ENCODE results near the gene CAB39L. TPM values are rescaled to one million over a fixed set of nuclear protein-coding genes. Genes with fewer than 3 reads are reported as not detected.

Gene CAB39L
- total RNA-seq, 2 donors from 2014 or later: 24.3 to 27.1 TPM

- TF ChIP-seq CTCF (IDR thresholded peaks at IDR 0.05): no peak
- no peak for DNase-seq (ENCODE audit: low spot score)
Measured at GRCh38 chr13:49315756-49316482, 127.9 kb downstream of the CAB39L start.

GRCh38 chr13:49315036-49315565, 128.8 kb downstream of the CAB39L start:
- peaks cover 0 to 20% of the 10 kb centered on the region in 2 donors for H3K4me1 ChIP-seq
- H3K4me3 ChIP-seq: no peak overlapping the region
- H3K36me3 ChIP-seq: peaks cover 4% of the 10 kb centered on the region
- peak overlapping the region in 1 of 2 donors; percentile 64 for H3K27ac ChIP-seq
- no peak for DNase-seq (ENCODE audit: low spot score)
- TF ChIP-seq CTCF (IDR thresholded peaks at IDR 0.05): no peak
- no peaks in the 10 kb centered on the region for H3K9me3 ChIP-seq
- no peaks in the 10 kb centered on the region for H3K27me3 ChIP-seq

More at GRCh38 chr13:49315756-49316482, 127.9 kb downstream of the CAB39L start:
- peaks cover 4% of the 10 kb centered on the region for H3K36me3 ChIP-seq
- H3K4me1 ChIP-seq: peaks cover 0 to 24% of the 10 kb centered on the region in 2 donors
- H3K9me3 ChIP-seq: no peaks in the 10 kb centered on the region
- H3K27me3 ChIP-seq: no peaks in the 10 kb centered on the region
- H3K4me3 ChIP-seq: no peak overlapping the region
- no peak overlapping the region for H3K27ac ChIP-seq

GRCh38 chr13:49314344-49314882, 129.5 kb downstream of the CAB39L start:
- Histone ChIP-seq H3K4me3 (no peak overlapping the region), H3K4me1 (peaks cover 0 to 14% of the 10 kb centered on the region in 2 donors), H3K9me3 (no peaks in the 10 kb centered on the region), H3K27me3 (no peaks in the 10 kb centered on the region), H3K36me3 (peaks cover 4% of the 10 kb centered on the region), H3K27ac (peak overlapping the region; percentile 64 to 75)
- TF ChIP-seq CTCF (IDR thresholded peaks at IDR 0.05): no peak
- DNase-seq (ENCODE audit: low spot score): no peak

GRCh38 chr13:49311816-49312215, 132.0 kb downstream of the CAB39L start:
- Histone ChIP-seq H3K36me3 (peaks cover 4% of the 10 kb centered on the region), H3K27me3 (no peaks in the 10 kb centered on the region), H3K9me3 (no peaks in the 10 kb centered on the region), H3K27ac (no peak overlapping the region), H3K4me3 (no peak overlapping the region), H3K4me1 (peaks cover 0 to 40% of the 10 kb centered on the region in 2 donors)
- DNase-seq (ENCODE audit: low spot score): no peak
- no peak for TF ChIP-seq CTCF (IDR thresholded peaks at IDR 0.05)

GRCh38 chr13:49310251-49310650, 133.6 kb downstream of the CAB39L start:
- Histone ChIP-seq H3K27ac (peak overlapping the region; percentile 77 to 79), H3K9me3 (no peaks in the 10 kb centered on the region), H3K36me3 (no peaks in the 10 kb centered on the region), H3K4me3 (no peak overlapping the region), H3K27me3 (no peaks in the 10 kb centered on the region), H3K4me1 (peaks cover 0 to 43% of the 10 kb centered on the region in 2 donors)
- DNase-seq (ENCODE audit: low spot score): no peak
- no peak for TF ChIP-seq CTCF (IDR thresholded peaks at IDR 0.05)

All from right atrium auricular region (tissue), 2 donors.